ENCODE measurements around the gene CAPN14.

CAPN14 gene

GRCh38 chr2:31136732-31137131 lies 80.6 kb downstream of the CAPN14 start:
- DNase-seq (ENCODE audit: extremely low spot score): no peak
- ChIA-PET CTCF (no interaction called here), POLR2A (no interaction called here)
- TF ChIP-seq TARDBP (IDR thresholded peaks at IDR 0.05) (no peak), L3MBTL2 (conservative IDR thresholded peaks at IDR 0.05) (no peak), FOXK2 (IDR thresholded peaks at IDR 0.05) (no peak), LEF1 (IDR thresholded peaks at IDR 0.05; ENCODE audit: borderline replicate concordance) (no peak), PKNOX1 (IDR thresholded peaks at IDR 0.05) (no peak), BHLHE40 (IDR thresholded peaks at IDR 0.05; ENCODE audit: borderline replicate concordance) (no peak), NFRKB (IDR thresholded peaks at IDR 0.05) (no peak), SP1 (IDR thresholded peaks at IDR 0.05) (no peak), ELF4 (IDR thresholded peaks at IDR 0.05) (no peak), ARNT (IDR thresholded peaks at IDR 0.05) (no peak), FOXM1 (IDR thresholded peaks at IDR 0.05; ENCODE audit: borderline replicate concordance) (no peak)

GRCh38 chr2:31136000-31136399 lies 81.3 kb downstream of the CAPN14 start:
- no peak for TF ChIP-seq PKNOX1 (IDR thresholded peaks at IDR 0.05)
- TF ChIP-seq SUZ12 (IDR thresholded peaks at IDR 0.05): no peak
- no peak for TF ChIP-seq FOXM1 (IDR thresholded peaks at IDR 0.05; ENCODE audit: borderline replicate concordance)
- no peak for TF ChIP-seq NFRKB (IDR thresholded peaks at IDR 0.05)
- TF ChIP-seq FOXK2 (IDR thresholded peaks at IDR 0.05): no peak
- no peak for TF ChIP-seq FOXA1 (IDR thresholded peaks at IDR 0.05)
- TF ChIP-seq CTBP1 (IDR thresholded peaks at IDR 0.05; ENCODE audit: borderline replicate concordance): no peak
- no peak for TF ChIP-seq LEF1 (IDR thresholded peaks at IDR 0.05; ENCODE audit: borderline replicate concordance)
- ChIA-PET CTCF (no interaction called here), POLR2A (no interaction called here)
- no peak for DNase-seq (ENCODE audit: extremely low spot score)

- no peak for DNase-seq (ENCODE audit: extremely low spot score)
- CTCF ChIA-PET: no interaction called here
- POLR2A ChIA-PET: no interaction called here
- TF ChIP-seq ZNF384 (IDR thresholded peaks at IDR 0.05) (no peak), SUZ12 (IDR thresholded peaks at IDR 0.05) (no peak), FOXA1 (IDR thresholded peaks at IDR 0.05) (no peak), L3MBTL2 (conservative IDR thresholded peaks at IDR 0.05) (no peak), HDGF (IDR thresholded peaks at IDR 0.05; ENCODE audit: borderline replicate concordance) (no peak), FOXK2 (IDR thresholded peaks at IDR 0.05) (no peak), SP1 (IDR thresholded peaks at IDR 0.05) (no peak), CTBP1 (IDR thresholded peaks at IDR 0.05; ENCODE audit: borderline replicate concordance) (no peak), PKNOX1 (IDR thresholded peaks at IDR 0.05) (no peak), NFRKB (IDR thresholded peaks at IDR 0.05) (no peak), ELF4 (IDR thresholded peaks at IDR 0.05) (no peak), TARDBP (IDR thresholded peaks at IDR 0.05) (no peak), FOXM1 (IDR thresholded peaks at IDR 0.05; ENCODE audit: borderline replicate concordance) (no peak), ARNT (IDR thresholded peaks at IDR 0.05) (no peak), LEF1 (IDR thresholded peaks at IDR 0.05; ENCODE audit: borderline replicate concordance) (no peak), BHLHE40 (IDR thresholded peaks at IDR 0.05; ENCODE audit: borderline replicate concordance) (no peak)
Measured at GRCh38 chr2:31134480-31134879, 82.8 kb downstream of the CAPN14 start.

GRCh38 chr2:31132786-31133185 lies 84.5 kb downstream of the CAPN14 start:
- CTCF ChIA-PET: interaction anchor here (0.7 kb wide), 1 partner anchor 54 kb away, joined by 3 read pairs; no protein-coding TSS in a partner anchor
- TF ChIP-seq CTBP1 (IDR thresholded peaks at IDR 0.05; ENCODE audit: borderline replicate concordance): no peak
- TF ChIP-seq SUZ12 (IDR thresholded peaks at IDR 0.05): no peak
- TF ChIP-seq SP1 (IDR thresholded peaks at IDR 0.05): no peak
- TF ChIP-seq PKNOX1 (IDR thresholded peaks at IDR 0.05): no peak
- no peak for TF ChIP-seq LEF1 (IDR thresholded peaks at IDR 0.05; ENCODE audit: borderline replicate concordance)
- TF ChIP-seq BHLHE40 (IDR thresholded peaks at IDR 0.05; ENCODE audit: borderline replicate concordance): no peak
- TF ChIP-seq ZNF384 (IDR thresholded peaks at IDR 0.05): no peak
- TF ChIP-seq L3MBTL2 (conservative IDR thresholded peaks at IDR 0.05): no peak
- no peak for TF ChIP-seq ELF4 (IDR thresholded peaks at IDR 0.05)
- no peak for DNase-seq (ENCODE audit: extremely low spot score)
- POLR2A ChIA-PET: no interaction called here

- DNase-seq (ENCODE audit: extremely low spot score): no peak
- CTCF ChIA-PET: interaction anchor here (0.7 kb wide), 1 partner anchor 53 kb away, joined by 3 read pairs; no protein-coding TSS in a partner anchor
- no peak for TF ChIP-seq TARDBP (IDR thresholded peaks at IDR 0.05)
- no peak for TF ChIP-seq FOXA1 (IDR thresholded peaks at IDR 0.05)
- no peak for TF ChIP-seq NFRKB (IDR thresholded peaks at IDR 0.05)
- TF ChIP-seq FOXK2 (IDR thresholded peaks at IDR 0.05): no peak
- TF ChIP-seq HDGF (IDR thresholded peaks at IDR 0.05; ENCODE audit: borderline replicate concordance): no peak
- no peak for TF ChIP-seq BHLHE40 (IDR thresholded peaks at IDR 0.05; ENCODE audit: borderline replicate concordance)
- no peak for TF ChIP-seq PKNOX1 (IDR thresholded peaks at IDR 0.05)
- TF ChIP-seq FOXM1 (IDR thresholded peaks at IDR 0.05; ENCODE audit: borderline replicate concordance): no peak
- TF ChIP-seq LEF1 (IDR thresholded peaks at IDR 0.05; ENCODE audit: borderline replicate concordance): no peak
- no peak for TF ChIP-seq SUZ12 (IDR thresholded peaks at IDR 0.05)
- no peak for TF ChIP-seq L3MBTL2 (conservative IDR thresholded peaks at IDR 0.05)
- TF ChIP-seq ZNF384 (IDR thresholded peaks at IDR 0.05): no peak
- TF ChIP-seq ARNT (IDR thresholded peaks at IDR 0.05): no peak
- no peak for TF ChIP-seq SP1 (IDR thresholded peaks at IDR 0.05)
- no peak for TF ChIP-seq CTBP1 (IDR thresholded peaks at IDR 0.05; ENCODE audit: borderline replicate concordance)
- TF ChIP-seq ELF4 (IDR thresholded peaks at IDR 0.05): no peak
- POLR2A ChIA-PET: no interaction called here
Measured at GRCh38 chr2:31131871-31132270, 85.4 kb downstream of the CAPN14 start.
